NCI-H187 (cell line): ENCODE data around the gene TRIM49D2.
"Not testable (repeated sequence)": the region's sequence is repeated elsewhere in the genome, so short reads cannot be mapped to it uniquely, and the experiment has no call there.

Source experiments
- DNase-seq, 2 experiments: peaks; one replicate each; lab custom pipeline; 2025; lab: John Stamatoyannopoulos, UW

The TRIM49D2 gene

GRCh38 chr11:89923764-89924163, at the start of gene TRIM49D2:
TRIM49D2 (plus strand) TSS chr11:89924064; CDS start chr11:89926762, 2,698 bp downstream.
- DNase-seq = not testable (repeated sequence)

GRCh38 chr11:89877511-89877910, 46.4 kb upstream of the TRIM49D2 start:
- not testable (repeated sequence) for DNase-seq

GRCh38 chr11:89893245-89893644, 30.6 kb upstream of the TRIM49D2 start:
- not testable (repeated sequence) for DNase-seq

GRCh38 chr11:89900809-89901208, 23.1 kb upstream of the TRIM49D2 start:
- not testable (repeated sequence) for DNase-seq

- no peak for DNase-seq
These were observed 1.6 kb upstream of the TRIM49D2 start, which contains the start of gene TRIM49D1 for GRCh38 chr11:89922195-89922660. TRIM49D1 (minus strand) TSS chr11:89922245; CDS start chr11:89917710, 4,535 bp downstream.

GRCh38 chr11:89960833-89961232, 37.0 kb downstream of the TRIM49D2 start:
- DNase-seq = not testable (repeated sequence)

- not testable (repeated sequence) for DNase-seq
These were observed 41.9 kb downstream of the TRIM49D2 start, which contains the start of gene TRIM64 for GRCh38 chr11:89965737-89966136. TRIM64 (plus strand) TSS chr11:89966037; CDS start chr11:89968504, 2,467 bp downstream.
